Activated T-helper 2 cell treated with anti-CD3 and anti-CD28 coated beads, Interferon-gamma antibody, Interleukin-2, Interleukin-4, amounts not matched to agents 10 μg/mL and 5 μg/mL and 100 μg/mL, durations not matched to agents 14 hours and 24 hours and 36 hours (primary cell): ENCODE measurements around the gene COMMD1. TPM values are rescaled to one million over a fixed set of nuclear protein-coding genes. Genes with fewer than 3 reads are reported as not detected.
A peak's percentile ranks its signal among the peaks of the same experiment; 100 is the strongest.
"Not testable (repeated sequence)": the region's sequence is repeated elsewhere in the genome, so short reads cannot be mapped to it uniquely, and the experiment has no call there.

ENCODE experiments used
- DNase-seq: peaks from one replicate; pipeline ENCODE4 v3.0.0; 2021; ENCODE audit warnings: low spot score
- H3K27ac Mint-ChIP-seq: one replicate; pipeline ENCODE4 v1.8.0; 2021; ENCODE audit warnings: mixed read lengths
- H3K27me3 Mint-ChIP-seq: one replicate; pipeline ENCODE4 v1.8.0; 2021; ENCODE audit warnings: low read depth, mixed read lengths
- H3K36me3 Mint-ChIP-seq: one replicate; pipeline ENCODE4 v1.8.0; 2021; ENCODE audit warnings: low read depth, mixed read lengths
- H3K4me1 Mint-ChIP-seq: one replicate; pipeline ENCODE4 v1.8.0; 2021; ENCODE audit warnings: low read depth, mixed read lengths
- H3K4me3 Mint-ChIP-seq: one replicate; pipeline ENCODE4 v1.8.0; 2021; ENCODE audit warnings: low read depth, mild to moderate bottlenecking, moderate library complexity, mixed read lengths
- H3K9me3 Mint-ChIP-seq: one replicate; pipeline ENCODE4 v1.8.0; 2021; ENCODE audit warnings: mixed read lengths
- intact Hi-C: fragments of 100-400 bp; cut with micrococcal nuclease; formaldehyde crosslinking; loops from one replicate; pipeline ENCODE4 v1.15.1; 2023
- total RNA-seq: library from RNA; stranded (reverse); gene quantifications from 2 replicates; pipeline ENCODE4 v1.2.3, GENCODE V29; 2022

Gene COMMD1
- total RNA-seq, 1 donor from 2014 or later: 29.1 TPM

DNA sequence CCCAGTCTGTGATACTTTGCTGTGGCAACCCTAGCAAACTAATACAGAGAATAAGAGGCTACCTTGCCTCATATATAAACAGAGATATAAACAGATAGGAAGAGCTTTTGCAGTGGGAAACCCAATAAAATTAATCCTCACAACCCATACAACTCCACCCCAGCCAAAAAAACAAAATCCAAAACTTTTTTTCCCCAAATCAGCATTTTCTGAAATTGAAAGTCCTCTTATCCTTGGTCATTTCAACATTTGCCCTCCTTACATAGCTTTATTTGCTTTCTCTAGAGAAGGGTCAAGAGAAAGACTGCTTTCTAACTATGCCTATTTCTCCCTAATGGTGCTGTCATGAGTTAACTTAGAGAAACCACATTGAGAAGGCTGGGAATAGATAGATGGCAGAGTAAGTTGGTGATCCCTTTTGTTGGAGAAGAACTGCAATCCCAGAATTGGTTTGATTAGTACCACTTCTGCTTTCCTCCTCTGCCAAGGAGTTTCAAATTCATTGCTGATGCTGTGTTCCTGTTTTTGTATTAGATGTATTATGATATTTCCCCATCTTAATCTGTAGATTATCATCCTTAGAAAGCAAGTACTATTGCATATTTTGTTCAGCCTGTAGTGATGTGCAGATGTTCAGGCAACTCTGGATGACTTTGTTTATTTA, 214.0 kb downstream of the COMMD1 start:
- DNase-seq: no peak
- Mint-ChIP-seq H3K4me3 (no peak overlapping the region), H3K27me3 (no peaks in the 10 kb centered on the region), H3K4me1 (no peaks in the 10 kb centered on the region), H3K9me3 (no peaks in the 10 kb centered on the region), H3K36me3 (no peaks in the 10 kb centered on the region), H3K27ac (no peak overlapping the region)
- intact Hi-C loops: no loop called here

DNA sequence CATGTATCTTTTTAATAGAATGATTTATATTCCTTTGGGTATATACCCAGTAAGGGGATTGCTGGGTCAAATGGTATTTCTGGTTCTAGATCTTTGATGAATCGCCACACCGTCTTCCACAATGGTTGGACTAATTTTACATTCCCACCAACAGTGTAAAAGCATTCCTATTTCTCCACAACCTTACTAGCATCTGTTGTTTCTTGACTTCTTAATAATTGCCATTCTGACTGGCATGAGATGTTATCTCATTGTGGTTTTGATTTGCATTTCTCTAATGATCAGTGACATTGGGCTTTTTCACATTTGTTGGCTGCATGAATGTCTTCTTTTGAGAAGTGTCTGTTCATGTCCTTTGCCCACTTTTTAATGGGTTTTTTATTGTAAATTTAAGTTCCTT, 220.8 kb downstream of the COMMD1 start:
- H3K27me3 Mint-ChIP-seq, H3K27ac Mint-ChIP-seq, H3K4me3 Mint-ChIP-seq, H3K36me3 Mint-ChIP-seq, DNase-seq, H3K4me1 Mint-ChIP-seq, intact Hi-C loops, H3K9me3 Mint-ChIP-seq: not testable (repeated sequence)

- DNase-seq: no peak
- no peaks in the 10 kb centered on the region for H3K27me3 Mint-ChIP-seq
- H3K4me1 Mint-ChIP-seq: peaks cover 3% of the 10 kb centered on the region
- no peaks in the 10 kb centered on the region for H3K36me3 Mint-ChIP-seq
- H3K27ac Mint-ChIP-seq: no peak overlapping the region
- H3K9me3 Mint-ChIP-seq: no peaks in the 10 kb centered on the region
- intact Hi-C loops: no loop called here
- no peak overlapping the region for H3K4me3 Mint-ChIP-seq
Observed at GRCh38 chr2:62133320-62133823, 227.9 kb downstream of the COMMD1 start.

DNA sequence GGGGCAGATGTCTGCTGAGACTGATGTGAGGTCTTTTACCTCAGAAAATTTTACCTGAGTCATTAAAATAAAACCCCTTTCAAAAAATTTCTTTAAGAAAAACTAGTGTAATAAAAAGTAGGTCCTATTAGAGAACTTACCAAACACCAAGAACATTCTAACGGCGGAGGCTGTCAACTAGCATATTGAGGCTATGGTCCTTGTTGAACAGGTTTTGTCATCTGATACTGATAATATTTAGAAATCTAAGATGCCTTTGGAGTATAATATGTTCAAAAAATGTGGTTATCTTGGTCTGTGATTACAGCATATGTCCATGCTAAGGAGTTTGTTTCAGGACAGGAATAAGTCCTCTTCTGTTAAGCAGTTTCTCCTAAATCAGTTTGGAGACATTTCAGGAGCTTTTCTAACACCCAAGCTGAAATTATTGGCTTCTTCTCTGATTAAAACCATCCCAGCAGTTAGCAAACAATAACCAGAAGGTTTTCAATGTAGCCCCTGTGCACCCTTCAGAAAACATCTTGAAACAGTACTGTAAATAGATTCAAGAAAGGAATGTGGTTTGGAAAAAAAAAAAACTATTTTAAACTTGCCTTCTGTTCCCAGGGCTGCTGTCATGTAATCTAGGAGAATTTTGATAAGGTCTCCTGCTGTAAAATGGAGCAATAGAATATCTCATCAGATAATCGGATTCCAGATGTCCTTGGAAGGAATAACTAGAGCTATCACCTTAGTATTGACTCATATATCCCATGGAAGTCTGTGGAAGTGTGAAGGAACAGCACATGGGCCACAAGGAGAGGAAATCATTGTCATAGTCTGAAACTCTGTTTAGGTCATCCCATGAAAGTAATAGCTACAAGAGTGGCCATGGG, 231.7 kb downstream of the COMMD1 start:
- intact Hi-C loops: no loop called here
- DNase-seq: no peak
- Mint-ChIP-seq H3K27ac (no peak overlapping the region), H3K36me3 (no peaks in the 10 kb centered on the region), H3K27me3 (no peaks in the 10 kb centered on the region), H3K4me1 (peaks cover 6% of the 10 kb centered on the region), H3K4me3 (no peak overlapping the region), H3K9me3 (no peaks in the 10 kb centered on the region)

DNA sequence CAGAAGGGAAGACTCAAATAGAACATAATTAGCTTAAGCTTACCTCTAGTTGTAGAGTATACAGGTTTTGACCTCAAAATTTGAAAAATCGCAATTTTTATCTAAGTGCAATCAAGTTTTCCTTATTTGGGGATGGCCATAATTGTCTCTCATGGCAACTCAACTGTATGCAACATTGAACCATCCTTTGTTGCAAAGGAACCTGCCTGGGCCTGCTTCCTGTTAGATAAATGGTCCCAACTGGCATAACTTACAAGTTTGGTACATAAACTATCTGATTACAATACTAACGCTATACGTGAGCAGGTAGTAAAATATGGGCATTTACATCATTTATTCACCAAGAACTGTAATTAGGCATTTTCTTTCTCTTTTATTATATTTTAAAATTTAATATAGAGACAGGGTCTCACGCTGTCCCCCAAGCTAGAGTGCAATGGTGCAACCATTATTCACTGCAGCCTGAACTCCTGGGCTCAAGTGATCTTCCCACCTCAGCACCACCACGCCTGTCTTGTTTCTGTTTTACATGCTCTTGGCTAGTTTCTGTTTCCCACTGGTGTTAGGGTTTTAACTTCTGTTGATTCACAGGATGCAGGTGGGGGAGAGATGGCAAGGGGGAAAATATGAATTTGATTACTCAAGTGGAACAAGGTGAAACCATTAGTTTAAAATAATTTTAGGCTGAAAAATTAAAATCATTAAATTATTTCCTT, 235.1 kb downstream of the COMMD1 start:
- DNase-seq: no peak
- Mint-ChIP-seq H3K27ac (no peak overlapping the region), H3K27me3 (no peaks in the 10 kb centered on the region), H3K9me3 (no peaks in the 10 kb centered on the region), H3K4me3 (no peak overlapping the region), H3K36me3 (no peaks in the 10 kb centered on the region), H3K4me1 (peaks cover 6% of the 10 kb centered on the region)
- intact Hi-C loops: loop anchor here (10.0 kb wide), 1 partner anchor 106 kb away; no protein-coding TSS in a partner anchor

DNA sequence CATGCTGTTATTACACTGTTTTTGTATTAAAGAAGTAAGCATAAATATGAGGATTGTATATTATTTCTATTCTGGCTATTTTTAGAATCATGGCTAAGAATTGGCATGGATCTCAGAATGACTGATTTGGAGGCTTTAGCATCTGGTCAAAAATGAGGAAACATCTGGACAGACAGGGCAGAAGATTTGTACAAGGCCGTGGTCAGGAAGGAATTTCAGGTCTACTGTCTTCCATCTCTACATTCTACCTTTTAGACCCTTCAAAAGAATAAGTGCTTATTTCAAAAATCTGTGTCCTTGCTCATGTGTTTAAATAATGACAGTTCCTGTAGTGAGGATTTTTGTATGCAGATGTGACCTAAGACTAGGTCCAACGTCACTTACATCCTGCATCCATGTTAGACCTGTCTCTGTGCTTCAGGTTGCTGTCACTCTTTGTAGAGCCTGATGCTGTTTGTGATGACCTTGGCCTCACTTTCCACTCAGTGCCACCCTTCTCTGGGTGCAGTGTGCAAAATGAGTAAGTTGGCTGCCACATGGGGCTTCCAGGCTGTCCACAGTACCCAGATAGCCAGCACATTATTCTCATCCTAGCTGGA, 235.8 kb downstream of the COMMD1 start:
- H3K27me3 Mint-ChIP-seq: no peaks in the 10 kb centered on the region
- peaks cover 6% of the 10 kb centered on the region for H3K4me1 Mint-ChIP-seq
- no peak overlapping the region for H3K27ac Mint-ChIP-seq
- H3K9me3 Mint-ChIP-seq: no peaks in the 10 kb centered on the region
- no peaks in the 10 kb centered on the region for H3K36me3 Mint-ChIP-seq
- no peak overlapping the region for H3K4me3 Mint-ChIP-seq
- intact Hi-C loops: loop anchor here (10.0 kb wide), 1 partner anchor 106 kb away; no protein-coding TSS in a partner anchor
- no peak for DNase-seq

DNA sequence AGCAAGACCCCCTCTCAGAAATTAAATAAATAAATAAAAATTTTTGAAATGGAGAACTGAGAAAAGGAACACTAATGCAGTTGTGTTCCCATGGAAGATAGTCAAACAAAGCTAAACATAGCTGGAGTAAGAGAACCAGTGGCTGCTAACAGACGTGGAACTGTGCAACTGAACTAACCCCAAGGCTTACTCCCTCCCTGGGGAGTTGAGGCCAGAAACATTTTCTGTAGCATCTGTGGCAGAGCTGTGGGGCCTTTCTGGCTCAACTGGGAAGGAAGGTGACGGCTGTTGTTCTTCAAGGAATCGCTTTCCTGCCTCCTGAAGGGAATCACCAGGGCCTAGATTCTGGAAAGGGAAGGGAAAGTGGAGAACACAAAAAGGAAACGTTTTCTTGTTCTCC, 236.6 kb downstream of the COMMD1 start:
- Mint-ChIP-seq H3K27ac (no peak overlapping the region), H3K4me1 (peaks cover 10% of the 10 kb centered on the region), H3K27me3 (no peaks in the 10 kb centered on the region), H3K9me3 (no peaks in the 10 kb centered on the region), H3K36me3 (no peaks in the 10 kb centered on the region), H3K4me3 (no peak overlapping the region)
- intact Hi-C loops: loop anchor here (10.0 kb wide), 1 partner anchor 107 kb away; no protein-coding TSS in a partner anchor
- no peak for DNase-seq

- H3K36me3 Mint-ChIP-seq: no peaks in the 10 kb centered on the region
Observed at GRCh38 chr2:62143696-62144095, 238.2 kb downstream of the COMMD1 start.

DNA sequence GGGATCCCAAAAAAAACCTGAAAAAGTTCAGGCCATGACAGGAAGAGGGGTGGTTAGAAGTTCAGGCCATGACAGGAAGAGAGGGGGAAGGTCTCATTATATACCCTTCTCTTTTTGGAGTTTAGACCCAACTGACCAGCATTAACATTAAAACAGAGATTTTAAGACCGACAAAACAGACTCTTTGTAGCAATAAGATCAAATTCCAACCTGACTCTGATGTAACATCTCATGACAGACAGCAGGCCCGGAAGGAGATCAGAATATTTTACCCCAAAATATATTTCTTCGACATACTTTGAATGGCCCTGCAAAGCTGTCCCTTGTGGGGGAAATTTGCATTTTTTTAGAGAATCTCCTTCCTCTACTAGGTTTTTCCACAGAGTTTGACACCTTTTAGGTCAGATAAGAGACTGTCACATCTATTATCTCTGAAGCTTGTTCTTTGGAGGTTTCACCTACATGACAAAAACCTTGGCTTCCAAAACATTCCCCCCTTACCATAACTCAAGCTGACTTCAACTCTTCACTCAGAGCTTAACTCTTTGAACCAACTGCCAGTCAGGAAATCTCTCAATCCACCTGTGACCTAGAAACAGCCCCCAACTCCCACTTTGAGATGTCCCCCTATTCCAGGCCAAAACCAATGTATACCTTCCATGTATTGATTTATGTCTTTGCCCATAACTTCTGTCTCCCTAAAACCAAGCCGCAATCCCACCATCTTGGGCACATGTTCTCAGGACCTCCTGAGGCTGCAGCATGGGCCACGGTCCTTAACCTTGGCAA, 239.4 kb downstream of the COMMD1 start:
- no peak overlapping the region for H3K4me3 Mint-ChIP-seq
- no peaks in the 10 kb centered on the region for H3K9me3 Mint-ChIP-seq
- H3K27me3 Mint-ChIP-seq: no peaks in the 10 kb centered on the region
- peaks cover 19% of the 10 kb centered on the region for H3K4me1 Mint-ChIP-seq
- no peaks in the 10 kb centered on the region for H3K36me3 Mint-ChIP-seq
- intact Hi-C loops: loop anchor here (10.0 kb wide), 1 partner anchor 110 kb away; no protein-coding TSS in a partner anchor
- no peak for DNase-seq
- no peak overlapping the region for H3K27ac Mint-ChIP-seq

More at GRCh38 chr2:62143696-62144095, 238.2 kb downstream of the COMMD1 start:
- Mint-ChIP-seq H3K9me3 (no peaks in the 10 kb centered on the region), H3K27ac (no peak overlapping the region), H3K4me1 (peaks cover 11% of the 10 kb centered on the region), H3K27me3 (no peaks in the 10 kb centered on the region), H3K4me3 (no peak overlapping the region)
- no peak for DNase-seq
- intact Hi-C loops: loop anchor here (10.0 kb wide), 1 partner anchor 109 kb away; no protein-coding TSS in a partner anchor

DNA sequence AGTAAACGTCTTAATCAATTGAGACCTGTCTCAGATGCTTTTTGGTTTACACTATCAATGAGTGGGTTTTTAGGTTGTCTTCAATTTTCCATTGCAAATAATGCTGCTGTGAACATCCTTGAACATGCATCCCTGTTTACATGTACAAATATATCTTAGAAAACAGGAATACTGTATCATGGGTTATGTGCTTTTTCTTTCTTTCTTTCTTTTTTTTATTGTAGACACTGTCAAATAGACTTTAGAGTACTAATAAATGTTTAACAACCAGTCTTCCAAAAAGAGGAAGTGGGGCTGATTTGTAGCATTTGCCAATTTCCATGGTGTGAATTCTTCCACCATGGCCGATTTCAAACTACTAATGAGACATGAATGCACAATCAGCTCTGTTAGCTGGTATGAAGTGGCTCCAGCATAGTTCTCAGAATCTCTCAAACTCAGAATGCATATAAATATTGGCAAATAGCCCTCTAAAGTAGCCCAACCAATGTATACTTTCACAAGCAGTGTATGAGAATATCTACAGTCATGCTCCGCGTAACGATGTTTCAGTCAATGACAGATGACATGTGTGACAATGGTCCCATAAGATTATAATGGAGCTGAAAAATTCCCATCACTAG, 240.1 kb downstream of the COMMD1 start:
- Mint-ChIP-seq H3K36me3 (no peaks in the 10 kb centered on the region), H3K9me3 (no peaks in the 10 kb centered on the region), H3K27me3 (no peaks in the 10 kb centered on the region), H3K4me1 (peaks cover 18% of the 10 kb centered on the region), H3K27ac (no peak overlapping the region), H3K4me3 (no peak overlapping the region)
- DNase-seq: no peak
- intact Hi-C loops: loop anchor here (10.0 kb wide), 1 partner anchor 111 kb away; no protein-coding TSS in a partner anchor

GRCh38 chr2:62146790-62147189, 241.3 kb downstream of the COMMD1 start:
- peaks cover 13% of the 10 kb centered on the region for H3K4me1 Mint-ChIP-seq
- H3K27ac Mint-ChIP-seq, H3K27me3 Mint-ChIP-seq, H3K9me3 Mint-ChIP-seq, H3K36me3 Mint-ChIP-seq, H3K4me3 Mint-ChIP-seq: not testable (repeated sequence)
- DNase-seq: peak; percentile 25
- intact Hi-C loops: loop anchor here (10.0 kb wide), 1 partner anchor 112 kb away; no protein-coding TSS in a partner anchor
